ENCODE results near the gene UGT1A7.

UGT1A7 gene

GRCh38 chr2:233674314-233674713 is 7.4 kb upstream of the UGT1A7 start:
- Histone ChIP-seq H2AFZ (ENCODE audit: low read depth, low read length) (no peak overlapping the region), H3K9ac (ENCODE audit: low read length) (no peak overlapping the region), H3K27me3 (ENCODE audit: low read depth, low read length) (no peaks in the 10 kb centered on the region), H3K9me3 (ENCODE audit: insufficient read depth, low read length) (no peaks in the 10 kb centered on the region), H3K27ac (ENCODE audit: low read length) (no peak overlapping the region), H4K20me1 (ENCODE audit: insufficient read depth, low read length) (no peaks in the 10 kb centered on the region), H3K79me2 (ENCODE audit: low read length) (no peaks in the 10 kb centered on the region), H3K36me3 (replicated peaks; ENCODE audit: low read depth, low read length) (no peaks in the 10 kb centered on the region), H3K4me3 (ENCODE audit: low read length) (no peak overlapping the region), H3K4me2 (ENCODE audit: low read length) (no peak overlapping the region), H3K4me1 (ENCODE audit: low read length) (no peaks in the 10 kb centered on the region)
- TF ChIP-seq, protein P1, sequence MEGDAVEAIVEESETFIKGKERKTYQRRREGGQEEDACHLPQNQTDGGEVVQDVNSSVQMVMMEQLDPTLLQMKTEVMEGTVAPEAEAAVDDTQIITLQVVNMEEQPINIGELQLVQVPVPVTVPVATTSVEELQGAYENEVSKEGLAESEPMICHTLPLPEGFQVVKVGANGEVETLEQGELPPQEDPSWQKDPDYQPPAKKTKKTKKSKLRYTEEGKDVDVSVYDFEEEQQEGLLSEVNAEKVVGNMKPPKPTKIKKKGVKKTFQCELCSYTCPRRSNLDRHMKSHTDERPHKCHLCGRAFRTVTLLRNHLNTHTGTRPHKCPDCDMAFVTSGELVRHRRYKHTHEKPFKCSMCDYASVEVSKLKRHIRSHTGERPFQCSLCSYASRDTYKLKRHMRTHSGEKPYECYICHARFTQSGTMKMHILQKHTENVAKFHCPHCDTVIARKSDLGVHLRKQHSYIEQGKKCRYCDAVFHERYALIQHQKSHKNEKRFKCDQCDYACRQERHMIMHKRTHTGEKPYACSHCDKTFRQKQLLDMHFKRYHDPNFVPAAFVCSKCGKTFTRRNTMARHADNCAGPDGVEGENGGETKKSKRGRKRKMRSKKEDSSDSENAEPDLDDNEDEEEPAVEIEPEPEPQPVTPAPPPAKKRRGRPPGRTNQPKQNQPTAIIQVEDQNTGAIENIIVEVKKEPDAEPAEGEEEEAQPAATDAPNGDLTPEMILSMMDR (IDR thresholded peaks at IDR 0.05; ENCODE audit: low read depth, low read length): 0 out of 2 replicates have a peak, but pooled peaks have one; percentile 12
- no peak for TF ChIP-seq EZH2phosphoT487 (IDR thresholded peaks at IDR 0.05; ENCODE audit: low read depth)

DNA sequence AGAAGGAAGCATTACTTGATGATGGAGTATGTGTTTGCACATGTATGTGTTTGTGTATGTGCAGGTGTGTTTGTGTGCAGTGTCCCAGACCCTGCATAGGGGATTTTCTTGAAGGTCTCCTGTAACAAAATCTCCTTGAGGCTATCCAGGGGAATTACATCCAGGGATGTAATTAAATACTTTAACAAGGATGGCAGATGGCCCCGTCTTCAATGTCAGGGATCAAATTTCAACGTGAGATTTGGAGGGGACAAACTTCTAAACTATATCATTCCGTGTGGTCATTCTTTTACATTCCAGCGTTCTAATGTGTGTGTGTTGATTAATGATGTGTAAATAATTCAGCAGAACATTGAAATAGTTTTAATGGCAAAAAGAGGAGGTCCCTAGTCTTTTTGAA is 6.7 kb upstream of the UGT1A7 start:
- Histone ChIP-seq H4K20me1 (ENCODE audit: insufficient read depth, low read length) (no peaks in the 10 kb centered on the region), H3K27me3 (ENCODE audit: low read depth, low read length) (no peaks in the 10 kb centered on the region), H3K9ac (ENCODE audit: low read length) (no peak overlapping the region), H3K27ac (ENCODE audit: low read length) (no peak overlapping the region), H3K9me3 (ENCODE audit: insufficient read depth, low read length) (no peaks in the 10 kb centered on the region), H2AFZ (ENCODE audit: low read depth, low read length) (no peak overlapping the region), H3K79me2 (ENCODE audit: low read length) (no peaks in the 10 kb centered on the region), H3K36me3 (replicated peaks; ENCODE audit: low read depth, low read length) (no peaks in the 10 kb centered on the region), H3K4me3 (ENCODE audit: low read length) (no peak overlapping the region), H3K4me1 (ENCODE audit: low read length) (no peaks in the 10 kb centered on the region), H3K4me2 (ENCODE audit: low read length) (no peak overlapping the region)
- TF ChIP-seq EZH2phosphoT487 (IDR thresholded peaks at IDR 0.05; ENCODE audit: low read depth): no peak
- TF ChIP-seq, protein P1 (IDR thresholded peaks at IDR 0.05; ENCODE audit: low read depth, low read length): no peak

DNA sequence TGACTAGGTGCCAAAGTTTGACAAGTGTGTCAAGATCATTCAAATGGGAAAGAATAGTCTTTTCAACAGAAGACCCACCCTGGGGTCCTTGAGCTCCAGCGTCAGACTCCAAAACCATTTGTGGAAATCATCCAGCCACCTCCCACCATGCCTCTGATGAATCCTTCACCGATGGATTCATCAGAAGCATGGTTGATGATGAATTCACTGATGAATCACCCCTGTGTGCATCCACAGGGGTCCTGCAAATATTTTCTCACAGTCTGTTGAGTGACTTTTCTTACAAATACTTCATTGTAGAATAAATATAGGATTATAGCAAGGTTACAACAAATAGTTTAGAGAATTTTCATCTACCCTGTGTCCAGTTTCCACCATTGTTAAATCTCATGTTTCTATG is 5.7 kb upstream of the UGT1A7 start:
- Histone ChIP-seq H3K9me3 (ENCODE audit: insufficient read depth, low read length) (no peaks in the 10 kb centered on the region), H3K9ac (ENCODE audit: low read length) (no peak overlapping the region), H3K4me2 (ENCODE audit: low read length) (no peak overlapping the region), H3K4me3 (ENCODE audit: low read length) (no peak overlapping the region), H3K4me1 (ENCODE audit: low read length) (no peaks in the 10 kb centered on the region), H3K27ac (ENCODE audit: low read length) (no peak overlapping the region), H4K20me1 (ENCODE audit: insufficient read depth, low read length) (no peaks in the 10 kb centered on the region), H3K36me3 (replicated peaks; ENCODE audit: low read depth, low read length) (no peaks in the 10 kb centered on the region), H3K79me2 (ENCODE audit: low read length) (no peaks in the 10 kb centered on the region), H2AFZ (ENCODE audit: low read depth, low read length) (no peak overlapping the region), H3K27me3 (ENCODE audit: low read depth, low read length) (no peaks in the 10 kb centered on the region)
- TF ChIP-seq, protein P1 (IDR thresholded peaks at IDR 0.05; ENCODE audit: low read depth, low read length): no peak
- TF ChIP-seq EZH2phosphoT487 (IDR thresholded peaks at IDR 0.05; ENCODE audit: low read depth): no peak

DNA sequence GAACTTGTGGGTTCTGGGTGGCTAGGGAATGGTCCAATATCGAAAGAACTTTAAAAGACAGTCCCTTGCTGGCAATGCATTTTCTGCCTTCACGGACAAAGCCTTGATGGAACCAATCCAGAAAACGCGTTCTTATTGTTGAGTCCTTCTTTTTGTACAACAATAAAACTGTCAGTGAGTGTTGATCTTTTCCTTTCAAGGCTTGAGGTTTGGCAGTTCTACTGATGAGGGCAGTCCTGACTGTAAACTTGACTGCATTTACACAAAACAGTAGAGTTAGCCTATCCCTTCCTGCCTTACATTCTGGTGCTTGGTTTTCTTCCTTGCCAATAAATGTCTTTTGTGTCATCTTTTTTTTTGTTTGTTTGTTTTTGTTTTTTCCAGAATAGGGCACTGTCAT is 2.5 kb upstream of the UGT1A7 start:
- Histone ChIP-seq H3K27ac (ENCODE audit: low read length) (no peak overlapping the region), H3K36me3 (replicated peaks; ENCODE audit: low read depth, low read length) (no peaks in the 10 kb centered on the region), H3K4me1 (ENCODE audit: low read length) (no peaks in the 10 kb centered on the region), H3K9me3 (ENCODE audit: insufficient read depth, low read length) (no peaks in the 10 kb centered on the region), H3K4me2 (ENCODE audit: low read length) (no peak overlapping the region), H3K9ac (ENCODE audit: low read length) (no peak overlapping the region), H4K20me1 (ENCODE audit: insufficient read depth, low read length) (no peaks in the 10 kb centered on the region), H3K27me3 (ENCODE audit: low read depth, low read length) (no peaks in the 10 kb centered on the region), H2AFZ (ENCODE audit: low read depth, low read length) (no peak overlapping the region), H3K79me2 (ENCODE audit: low read length) (no peaks in the 10 kb centered on the region), H3K4me3 (ENCODE audit: low read length) (no peak overlapping the region)
- no peak for TF ChIP-seq EZH2phosphoT487 (IDR thresholded peaks at IDR 0.05; ENCODE audit: low read depth)
- TF ChIP-seq, protein P1 (IDR thresholded peaks at IDR 0.05; ENCODE audit: low read depth, low read length): no peak
